Neural progenitor cell (in vitro differentiated cells): ENCODE measurements around the gene CDH13. TPM values are rescaled to one million over a fixed set of nuclear protein-coding genes. Genes with fewer than 3 reads are reported as not detected.

Experiments
- DNase-seq: peaks from one replicate; pipeline ENCODE4 v3.0.0-alpha.2; 2016; ENCODE audit warnings: low spot score
- H2AFZ ChIP-seq: fragments of 200-600 bp; sonication (generic); replicated peaks from 2 replicates; pipeline ENCODE4 v1.6.1; 2016; ENCODE audit warnings: antibody characterized with exemption
- H3F3A ChIP-seq: fragments of 200-600 bp; sonication (generic); 2 replicates; pipeline ENCODE4 v1.6.1; 2016; ENCODE audit warnings: antibody characterized with exemption, low read depth
- H3K27ac ChIP-seq: fragments of 200-600 bp; sonication (generic); 2 replicates; pipeline ENCODE4 v1.5.1; 2016; ENCODE audit warnings: mild to moderate bottlenecking
- H3K27me3 ChIP-seq: fragments of 200-600 bp; sonication (generic); 2 replicates; pipeline ENCODE4 v1.6.1; 2016; ENCODE audit warnings: mild to moderate bottlenecking, moderate library complexity
- H3K36me3 ChIP-seq: fragments of 200-600 bp; sonication (generic); 2 replicates; pipeline ENCODE4 v1.5.1; 2016
- H3K4me1 ChIP-seq: fragments of 200-600 bp; sonication (generic); 2 replicates; pipeline ENCODE4 v1.6.1; 2016; ENCODE audit warnings: mixed run types
- H3K4me2 ChIP-seq: fragments of 200-600 bp; sonication (generic); 2 replicates; pipeline ENCODE4 v1.6.1; 2016
- H3K4me3 ChIP-seq: fragments of 200-600 bp; sonication (generic); 2 replicates; pipeline ENCODE4 v1.5.1; 2016
- H3K79me2 ChIP-seq: fragments of 200-600 bp; sonication (generic); 2 replicates; pipeline ENCODE4 v1.6.1; 2016; ENCODE audit warnings: low read depth
- H3K9ac ChIP-seq: fragments of 200-600 bp; sonication (generic); 2 replicates; pipeline ENCODE4 v1.6.1; 2016
- H3K9me3 ChIP-seq: fragments of 200-600 bp; sonication (generic); 2 replicates; pipeline ENCODE4 v1.5.1; 2016; ENCODE audit warnings: low read depth
- H4K20me1 ChIP-seq: fragments of 200-600 bp; sonication (generic); 2 replicates; pipeline ENCODE4 v1.6.1; 2016; ENCODE audit warnings: low read depth
- H3K27ac Mint-ChIP-seq: 3 replicates; pipeline ENCODE4 v1.8.0; 2021; ENCODE audit warnings: mixed read lengths
- H3K27me3 Mint-ChIP-seq: 2 replicates; pipeline ENCODE4 v1.8.0; 2022; ENCODE audit warnings: low read depth, mild to moderate bottlenecking, inconsistent platforms, moderate library complexity, mixed read lengths; ENCODE audit not compliant: insufficient read depth
- H3K36me3 Mint-ChIP-seq: 3 replicates; pipeline ENCODE4 v1.8.0; 2021; ENCODE audit warnings: mixed read lengths
- H3K4me1 Mint-ChIP-seq: 3 replicates; pipeline ENCODE4 v1.8.0; 2021; ENCODE audit warnings: mixed read lengths
- H3K4me3 Mint-ChIP-seq: 3 replicates; pipeline ENCODE4 v1.8.0; 2021; ENCODE audit warnings: mild to moderate bottlenecking, moderate library complexity, mixed read lengths
- H3K9me3 Mint-ChIP-seq: 3 replicates; pipeline ENCODE4 v1.8.0; 2020; ENCODE audit warnings: mixed read lengths
- EZH2 ChIP-seq: fragments of 200-600 bp; sonication (generic); IDR thresholded peaks from 2 replicates; pipeline ENCODE4 v1.6.1; 2017; ENCODE audit warnings: antibody characterized with exemption, mild to moderate bottlenecking, moderate library complexity
- EZH2phosphoT487 ChIP-seq: fragments of 200-600 bp; sonication (generic); IDR thresholded peaks from 2 replicates; pipeline ENCODE4 v1.6.1; 2017; ENCODE audit warnings: antibody characterized with exemption
- total RNA-seq: library from RNA; depleted of rRNA; stranded (reverse); fragments of >200 nt; gene quantifications from 2 replicates; pipeline ENCODE4 v1.2.3, GENCODE V29; 2015; ENCODE audit warnings: low replicate concordance
- TF ChIP-seq, protein P1 (sequence below): fragments of 200-600 bp; sonication (generic); IDR thresholded peaks from 2 replicates; pipeline ENCODE4 v1.5.1; 2017; ENCODE audit warnings: antibody characterized with exemption, mild to moderate bottlenecking

Gene CDH13
- total RNA-seq, 1 donor from 2014 or later, result 3.0 TPM

- no peak for TF ChIP-seq EZH2
- TF ChIP-seq, protein P1, sequence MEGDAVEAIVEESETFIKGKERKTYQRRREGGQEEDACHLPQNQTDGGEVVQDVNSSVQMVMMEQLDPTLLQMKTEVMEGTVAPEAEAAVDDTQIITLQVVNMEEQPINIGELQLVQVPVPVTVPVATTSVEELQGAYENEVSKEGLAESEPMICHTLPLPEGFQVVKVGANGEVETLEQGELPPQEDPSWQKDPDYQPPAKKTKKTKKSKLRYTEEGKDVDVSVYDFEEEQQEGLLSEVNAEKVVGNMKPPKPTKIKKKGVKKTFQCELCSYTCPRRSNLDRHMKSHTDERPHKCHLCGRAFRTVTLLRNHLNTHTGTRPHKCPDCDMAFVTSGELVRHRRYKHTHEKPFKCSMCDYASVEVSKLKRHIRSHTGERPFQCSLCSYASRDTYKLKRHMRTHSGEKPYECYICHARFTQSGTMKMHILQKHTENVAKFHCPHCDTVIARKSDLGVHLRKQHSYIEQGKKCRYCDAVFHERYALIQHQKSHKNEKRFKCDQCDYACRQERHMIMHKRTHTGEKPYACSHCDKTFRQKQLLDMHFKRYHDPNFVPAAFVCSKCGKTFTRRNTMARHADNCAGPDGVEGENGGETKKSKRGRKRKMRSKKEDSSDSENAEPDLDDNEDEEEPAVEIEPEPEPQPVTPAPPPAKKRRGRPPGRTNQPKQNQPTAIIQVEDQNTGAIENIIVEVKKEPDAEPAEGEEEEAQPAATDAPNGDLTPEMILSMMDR, result no peak
- no peak for TF ChIP-seq EZH2phosphoT487
- H3K27me3 Mint-ChIP-seq, result no peaks in the 10 kb centered on the region
- H3K36me3 ChIP-seq, result no peaks in the 10 kb centered on the region
Observed at GRCh38 chr16:83002351-83003334, 375.9 kb downstream of the CDH13 start.

DNA sequence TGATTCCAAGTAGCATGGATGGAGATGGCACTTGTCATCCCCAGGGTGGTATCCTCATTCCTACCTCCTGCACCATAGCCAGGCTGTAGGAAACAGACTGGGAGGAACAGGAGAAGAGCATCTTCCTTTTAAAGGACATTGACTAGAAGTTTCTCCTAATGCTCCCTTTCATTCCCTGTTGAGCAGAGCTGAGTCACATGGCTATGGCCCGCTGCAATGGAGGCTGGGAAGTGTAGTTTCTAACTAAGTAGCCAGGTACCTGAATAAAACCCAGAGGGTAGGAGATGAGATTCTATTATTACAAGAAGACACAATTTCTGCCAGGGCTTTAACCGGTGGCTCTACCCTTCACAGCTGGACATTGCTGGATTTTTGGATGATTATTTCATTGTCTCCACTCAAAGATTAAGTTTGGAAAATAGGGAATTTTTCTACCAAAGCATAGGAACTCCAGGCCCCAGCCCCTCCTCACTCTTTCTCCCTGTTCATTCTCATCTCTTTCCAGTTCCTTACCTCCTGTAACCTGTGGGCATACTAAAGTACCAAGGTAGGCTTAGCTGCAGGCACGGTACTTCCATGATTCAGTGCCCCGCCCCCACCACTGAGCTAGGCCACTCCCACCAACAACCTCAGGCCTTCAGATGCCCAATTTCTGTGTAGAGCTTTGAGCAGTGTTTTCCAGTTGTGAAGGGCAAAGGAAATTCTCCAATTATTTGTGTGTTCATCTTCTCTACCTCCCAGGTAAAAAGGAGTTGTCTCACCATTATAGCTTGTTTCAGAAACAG lies 378.3 kb downstream of the CDH13 start:
- Mint-ChIP-seq H3K27me3 (no peaks in the 10 kb centered on the region), H3K4me1 (no peaks in the 10 kb centered on the region), H3K27ac (no peak overlapping the region), H3K4me3 (no peak overlapping the region), H3K36me3 (no peaks in the 10 kb centered on the region), H3K9me3 (peaks cover 3% of the 10 kb centered on the region)
- Histone ChIP-seq H2AFZ (no peak overlapping the region), H3K79me2 (no peaks in the 10 kb centered on the region), H3K36me3 (no peaks in the 10 kb centered on the region), H3K9ac (no peak overlapping the region), H4K20me1 (no peaks in the 10 kb centered on the region), H3F3A (no peaks in the 10 kb centered on the region), H3K4me2 (no peak overlapping the region), H3K4me1 (no peaks in the 10 kb centered on the region), H3K27ac (no peak overlapping the region), H3K27me3 (no peaks in the 10 kb centered on the region), H3K9me3 (no peaks in the 10 kb centered on the region), H3K4me3 (no peak overlapping the region)
- DNase-seq, result no peak
- TF ChIP-seq EZH2, result no peak
- TF ChIP-seq, protein P1, result no peak
- TF ChIP-seq EZH2phosphoT487, result no peak

More at GRCh38 chr16:83002351-83003334, 375.9 kb downstream of the CDH13 start:
- Histone ChIP-seq H3K4me3 (no peak overlapping the region), H3K27ac (no peak overlapping the region), H3F3A (no peaks in the 10 kb centered on the region), H3K4me1 (no peaks in the 10 kb centered on the region), H4K20me1 (no peaks in the 10 kb centered on the region), H3K9ac (no peak overlapping the region), H3K79me2 (no peaks in the 10 kb centered on the region), H3K4me2 (no peak overlapping the region), H2AFZ (no peak overlapping the region), H3K27me3 (no peaks in the 10 kb centered on the region), H3K9me3 (no peaks in the 10 kb centered on the region)
- H3K36me3 Mint-ChIP-seq, result no peaks in the 10 kb centered on the region
- no peaks in the 10 kb centered on the region for H3K4me1 Mint-ChIP-seq
- peaks cover 3% of the 10 kb centered on the region for H3K9me3 Mint-ChIP-seq
- no peak overlapping the region for H3K27ac Mint-ChIP-seq
- no peak for DNase-seq
- H3K4me3 Mint-ChIP-seq, result no peak overlapping the region

DNA sequence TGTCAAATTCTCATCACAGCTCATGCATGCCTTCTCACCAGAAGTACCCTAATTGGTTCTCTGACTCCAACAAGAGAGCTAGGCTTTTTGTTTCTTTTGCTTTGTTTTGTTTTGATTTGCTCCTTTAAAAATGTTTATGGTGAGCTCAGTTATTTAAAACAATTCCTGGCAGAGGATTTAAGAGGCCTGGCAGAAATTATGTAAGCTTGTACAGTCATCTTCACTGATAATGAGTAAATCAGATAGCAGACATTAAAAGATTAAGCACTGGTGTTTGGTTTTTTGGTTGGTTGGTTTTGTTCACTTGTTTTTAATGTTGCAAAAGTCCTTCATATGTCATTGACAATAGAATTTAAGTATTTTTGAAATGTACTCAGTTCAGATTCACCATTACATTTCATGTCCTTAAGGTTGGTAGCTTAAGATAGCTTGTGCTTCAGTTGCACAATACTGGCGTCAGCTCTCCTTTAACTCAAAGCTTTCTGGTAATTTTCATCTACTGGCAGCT lies 378.9 kb downstream of the CDH13 start:
- Histone ChIP-seq H3F3A (no peaks in the 10 kb centered on the region), H3K4me1 (no peaks in the 10 kb centered on the region), H3K36me3 (no peaks in the 10 kb centered on the region), H4K20me1 (no peaks in the 10 kb centered on the region), H3K4me2 (no peak overlapping the region), H2AFZ (no peak overlapping the region), H3K4me3 (no peak overlapping the region), H3K27ac (no peak overlapping the region), H3K27me3 (no peaks in the 10 kb centered on the region), H3K9me3 (no peaks in the 10 kb centered on the region), H3K9ac (no peak overlapping the region), H3K79me2 (no peaks in the 10 kb centered on the region)
- no peaks in the 10 kb centered on the region for H3K4me1 Mint-ChIP-seq
- TF ChIP-seq EZH2phosphoT487, result no peak
- no peak for TF ChIP-seq EZH2
- TF ChIP-seq, protein P1, result no peak
- no peak for DNase-seq
- no peak overlapping the region for H3K4me3 Mint-ChIP-seq
- H3K27me3 Mint-ChIP-seq, result no peaks in the 10 kb centered on the region
- H3K9me3 Mint-ChIP-seq, result peaks cover 3% of the 10 kb centered on the region
- H3K27ac Mint-ChIP-seq, result no peak overlapping the region
- no peaks in the 10 kb centered on the region for H3K36me3 Mint-ChIP-seq
